Fibroblast of the aortic adventitia (primary cell): ENCODE data around the gene ADARB2. TPM values are rescaled to one million over a fixed set of nuclear protein-coding genes. Genes with fewer than 3 reads are reported as not detected.
"Not testable (repeated sequence)": the region's sequence is repeated elsewhere in the genome, so short reads cannot be mapped to it uniquely, and the experiment has no call there.

Experiments used
- DNase-seq: peaks from one replicate; pipeline ENCODE4 v3.0.0-alpha.2; 2010; ENCODE audit warnings: low read depth
- H3K4me3 ChIP-seq: 2 replicates; pipeline ENCODE4 v1.5.1; 2011; ENCODE audit warnings: low read depth, mild to moderate bottlenecking, control low read depth, low read length, moderate library complexity
- CTCF ChIP-seq: IDR thresholded peaks from 2 replicates; pipeline ENCODE4 v1.5.1; 2011; ENCODE audit warnings: mild to moderate bottlenecking, low read length, control low read depth, inconsistent platforms; ENCODE audit not compliant: insufficient read depth
- total RNA-seq: library from RNA; depleted of rRNA; stranded (reverse); fragments of >200 nt; gene quantifications from 2 replicates; pipeline ENCODE4 v1.2.3, GENCODE V29; 2012; ENCODE audit warnings: low replicate concordance

The ADARB2 gene
- total RNA-seq, 1 donor: not detected

- no peak for DNase-seq
- no peak for TF ChIP-seq CTCF
- no peak overlapping the region for H3K4me3 ChIP-seq
Observed at GRCh38 chr10:1343176-1343575, 394.1 kb downstream of the ADARB2 start.

GRCh38 chr10:1341052-1341451, 396.3 kb downstream of the ADARB2 start:
- not testable (repeated sequence) for H3K4me3 ChIP-seq, DNase-seq

- DNase-seq: no peak
- H3K4me3 ChIP-seq: no peak overlapping the region
- TF ChIP-seq CTCF: no peak
Observed at GRCh38 chr10:1339396-1339795, 397.9 kb downstream of the ADARB2 start.

GRCh38 chr10:1335642-1336041, 401.7 kb downstream of the ADARB2 start:
- H3K4me3 ChIP-seq: no peak overlapping the region
- no peak for DNase-seq
- TF ChIP-seq CTCF: no peak

- H3K4me3 ChIP-seq: no peak overlapping the region
- no peak for TF ChIP-seq CTCF
- DNase-seq: no peak
Observed at GRCh38 chr10:1333981-1334380, 403.3 kb downstream of the ADARB2 start.

GRCh38 chr10:1331560-1331959, 405.8 kb downstream of the ADARB2 start:
- DNase-seq: no peak
- no peak for TF ChIP-seq CTCF
- H3K4me3 ChIP-seq: no peak overlapping the region

GRCh38 chr10:1329622-1330021, 407.7 kb downstream of the ADARB2 start:
- TF ChIP-seq CTCF: no peak
- DNase-seq: no peak

More at GRCh38 chr10:1329622-1330021, 407.7 kb downstream of the ADARB2 start:
- H3K4me3 ChIP-seq: no peak overlapping the region
